GM23248 (cell line): Measurements from ENCODE around the gene MDK.

Experiments
- EZH2 ChIP-seq: fragments of 200-600 bp; sonication (generic); IDR thresholded peaks from 2 replicates; pipeline ENCODE4 v1.6.1; 2018; ENCODE audit warnings: antibody characterized with exemption, mild to moderate bottlenecking; ENCODE audit not compliant: insufficient read depth, poor library complexity, severe bottlenecking
- EZH2phosphoT487 ChIP-seq: fragments of 200-600 bp; sonication (generic); IDR thresholded peaks from 2 replicates; pipeline ENCODE4 v1.6.1; 2018; ENCODE audit warnings: antibody characterized with exemption, moderate library complexity, mild to moderate bottlenecking, low read depth; ENCODE audit not compliant: insufficient read depth

DNA sequence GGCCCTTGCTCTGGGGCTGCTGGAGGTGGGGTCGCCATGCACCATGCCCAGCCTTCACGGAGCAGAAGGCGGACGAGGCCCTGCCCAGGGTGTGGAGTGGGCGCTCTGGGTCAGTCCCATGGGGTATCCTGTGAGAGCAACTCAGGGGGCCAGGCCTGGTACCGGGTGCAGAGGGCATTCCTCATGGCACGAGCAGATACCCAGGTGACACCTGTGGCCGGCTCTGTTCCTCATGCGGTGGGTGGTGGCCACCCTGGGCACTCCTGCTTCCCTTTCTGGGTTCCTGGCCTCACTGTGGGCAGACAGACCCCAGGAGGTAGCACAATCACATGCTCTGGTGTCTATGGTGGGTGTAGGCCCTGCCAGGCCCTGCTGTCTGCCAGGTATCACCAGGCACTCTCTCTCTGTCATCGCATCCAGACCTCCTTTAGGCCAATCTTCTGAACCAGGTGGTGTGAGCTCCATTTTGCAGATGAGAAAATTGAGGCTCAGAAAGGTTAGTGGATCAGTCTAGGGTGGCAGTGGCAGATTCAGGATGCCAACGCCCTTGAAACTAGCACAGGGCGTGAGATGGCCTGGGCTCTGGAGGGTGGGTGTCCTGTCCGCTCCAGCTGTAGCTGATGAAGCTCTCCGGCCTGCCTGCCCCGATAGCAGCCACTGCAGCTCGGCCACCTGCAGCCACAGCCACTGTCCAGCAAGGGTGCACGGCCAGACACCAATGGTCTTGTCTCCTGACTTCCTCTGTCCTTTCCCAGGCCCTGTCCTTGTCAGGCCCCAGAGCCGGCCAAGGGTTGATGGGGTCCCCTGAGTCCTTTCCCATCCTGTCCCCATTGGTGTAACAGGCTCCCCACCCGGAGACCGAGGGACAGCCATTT is 19.1 kb upstream of the MDK start:
- TF ChIP-seq EZH2 (no peak), EZH2phosphoT487 (no peak)
